Measurements from ENCODE around the gene PSTPIP1.

The PSTPIP1 gene

DNA sequence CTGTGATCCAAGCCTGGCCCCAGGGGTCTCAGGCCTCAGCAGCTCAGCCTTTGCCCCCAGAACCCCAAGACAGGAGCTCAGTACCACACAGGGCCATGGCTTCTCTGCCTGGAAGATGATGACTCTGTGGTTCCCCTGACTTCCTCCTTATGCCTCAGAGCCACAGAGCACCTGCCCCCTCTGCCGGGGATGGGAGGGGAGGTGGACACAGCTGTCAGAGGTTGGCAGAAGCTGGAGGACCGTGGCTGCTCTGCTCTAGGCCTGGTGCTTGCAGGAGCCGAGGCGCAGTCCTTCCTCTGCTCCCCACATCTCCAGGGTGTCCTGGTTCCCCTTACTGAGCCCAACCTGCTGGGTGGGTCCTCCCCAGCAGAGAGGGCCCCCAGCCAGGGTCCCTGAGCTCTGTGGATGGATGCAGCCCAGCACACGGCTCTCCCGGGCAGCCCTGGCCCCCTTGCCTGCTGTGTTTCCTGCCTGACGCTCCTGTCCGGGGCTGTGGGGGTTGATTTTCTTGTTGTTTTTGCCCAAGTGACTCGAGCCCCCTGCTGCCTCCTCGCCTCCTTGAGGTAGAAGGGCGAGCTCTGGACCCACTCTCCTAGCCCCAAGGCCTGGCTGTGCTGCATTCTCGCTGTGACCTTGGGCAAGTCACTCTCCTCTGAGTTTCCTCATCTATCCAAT, 36.6 kb downstream of the PSTPIP1 start:
- Mint-ChIP-seq H3K4me3 (no peak overlapping the region), H3K36me3 (peaks cover 6% of the 10 kb centered on the region), H3K27me3 (no peaks in the 10 kb centered on the region), H3K4me1 (peaks cover 25% of the 10 kb centered on the region), H3K27ac (peak overlapping the region; percentile 47), H3K9me3 (no peaks in the 10 kb centered on the region)
- peak; percentile 55 to 64 for DNase-seq (ENCODE audit: low spot score in 2 of 2)
- peak; percentile 99 for ATAC-seq (ENCODE audit: low read depth)

DNA sequence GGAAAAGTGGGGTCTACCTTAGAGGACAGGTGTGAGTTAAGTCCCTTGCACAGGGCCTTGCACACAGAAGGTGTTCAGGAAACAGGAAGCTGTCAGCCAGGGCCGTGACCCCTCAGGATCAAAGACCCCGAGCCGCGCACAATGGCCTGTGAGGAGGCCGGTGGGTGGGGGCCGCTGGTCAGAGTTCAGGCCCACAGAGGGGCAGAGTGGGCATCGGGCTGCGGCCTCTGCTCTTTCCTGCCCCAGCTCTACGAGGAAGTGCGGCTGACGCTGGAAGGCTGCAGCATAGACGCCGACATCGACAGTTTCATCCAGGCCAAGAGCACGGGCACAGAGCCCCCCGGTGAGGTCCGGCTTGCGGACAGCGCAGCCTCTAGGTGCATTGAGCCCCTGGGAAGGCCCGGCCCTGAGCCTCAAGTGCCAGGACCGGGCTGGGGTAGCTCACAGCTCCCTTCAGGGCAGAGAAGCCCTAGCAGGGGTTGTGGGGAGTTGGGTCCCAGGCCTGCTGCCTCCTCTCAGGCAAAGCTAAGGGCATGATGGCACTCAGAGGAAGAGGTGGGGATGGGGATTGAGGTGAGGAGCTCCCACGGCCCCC, 37.2 kb downstream of the PSTPIP1 start:
- Mint-ChIP-seq H3K27me3 (no peaks in the 10 kb centered on the region), H3K27ac (peak overlapping the region; percentile 47), H3K36me3 (peaks cover 11% of the 10 kb centered on the region), H3K4me1 (peaks cover 21% of the 10 kb centered on the region), H3K4me3 (no peak overlapping the region), H3K9me3 (no peaks in the 10 kb centered on the region)
- DNase-seq (ENCODE audit: low spot score in 2 of 2), result no peak
- no peak for ATAC-seq (ENCODE audit: low read depth)

DNA sequence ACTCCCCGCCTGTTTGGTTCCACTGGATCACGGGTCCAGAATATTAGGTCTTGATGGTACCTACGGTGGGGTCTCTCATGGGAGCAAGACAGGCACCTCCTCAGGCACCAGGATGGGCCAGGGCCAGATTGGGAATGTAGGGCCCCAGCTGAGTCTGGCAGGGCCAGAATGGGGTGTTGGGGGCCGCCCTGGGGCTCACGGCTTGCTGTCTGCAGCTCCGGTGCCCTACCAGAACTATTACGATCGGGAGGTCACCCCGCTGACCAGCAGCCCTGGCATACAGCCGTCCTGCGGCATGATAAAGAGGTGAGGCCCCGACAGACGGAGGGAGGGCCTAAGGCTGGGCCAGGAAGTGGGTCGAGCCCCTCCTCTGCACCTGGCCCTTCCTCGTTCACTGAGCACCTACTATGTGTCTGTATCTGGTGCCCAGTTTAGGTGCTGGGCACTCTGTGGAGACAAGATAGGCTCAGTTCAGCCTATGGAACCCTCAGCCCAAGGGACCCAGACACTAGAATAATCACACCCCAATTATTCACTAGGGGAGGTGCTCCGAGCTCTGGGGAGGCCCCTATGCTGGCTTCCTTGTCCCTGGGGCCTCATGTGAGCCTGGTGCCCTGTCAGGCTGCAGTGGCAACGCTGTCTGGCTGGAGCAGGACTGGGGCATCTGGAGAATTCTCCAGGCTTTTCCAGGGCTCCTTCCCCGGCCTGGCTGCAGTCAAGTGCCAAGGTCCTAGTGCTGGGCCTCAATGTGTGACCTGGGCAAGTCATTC, 37.9 kb downstream of the PSTPIP1 start:
- H3K9me3 Mint-ChIP-seq, result no peaks in the 10 kb centered on the region
- ATAC-seq (ENCODE audit: low read depth) (no peak), DNase-seq (ENCODE audit: low spot score in 2 of 2) (no peak)
- no peak overlapping the region for H3K27ac Mint-ChIP-seq
- peaks cover 23% of the 10 kb centered on the region for H3K4me1 Mint-ChIP-seq
- no peaks in the 10 kb centered on the region for H3K27me3 Mint-ChIP-seq
- peaks cover 15% of the 10 kb centered on the region for H3K36me3 Mint-ChIP-seq
- H3K4me3 Mint-ChIP-seq, result no peak overlapping the region

DNA sequence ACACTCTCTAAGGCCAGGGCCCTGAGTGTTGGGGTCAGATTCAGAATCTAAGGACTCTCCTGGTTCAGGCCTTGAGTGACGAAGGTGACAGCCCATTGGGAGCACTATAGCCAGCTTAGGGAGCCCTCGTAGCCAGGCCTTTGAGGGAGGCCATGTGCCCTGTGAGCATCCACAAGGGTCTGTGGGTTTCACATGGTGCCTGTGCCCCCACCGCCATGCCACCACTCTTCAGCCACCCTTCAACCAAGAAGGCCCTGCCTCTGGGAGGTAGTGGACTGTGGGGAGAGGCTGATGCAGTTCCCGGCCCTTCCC, 38.4 kb downstream of the PSTPIP1 start:
- Mint-ChIP-seq H3K9me3 (no peaks in the 10 kb centered on the region), H3K27me3 (no peaks in the 10 kb centered on the region), H3K27ac (no peak overlapping the region), H3K4me1 (peaks cover 23% of the 10 kb centered on the region), H3K36me3 (peaks cover 15% of the 10 kb centered on the region), H3K4me3 (no peak overlapping the region)
- ATAC-seq (ENCODE audit: low read depth), result no peak
- no peak for DNase-seq (ENCODE audit: low spot score in 2 of 2)

DNA sequence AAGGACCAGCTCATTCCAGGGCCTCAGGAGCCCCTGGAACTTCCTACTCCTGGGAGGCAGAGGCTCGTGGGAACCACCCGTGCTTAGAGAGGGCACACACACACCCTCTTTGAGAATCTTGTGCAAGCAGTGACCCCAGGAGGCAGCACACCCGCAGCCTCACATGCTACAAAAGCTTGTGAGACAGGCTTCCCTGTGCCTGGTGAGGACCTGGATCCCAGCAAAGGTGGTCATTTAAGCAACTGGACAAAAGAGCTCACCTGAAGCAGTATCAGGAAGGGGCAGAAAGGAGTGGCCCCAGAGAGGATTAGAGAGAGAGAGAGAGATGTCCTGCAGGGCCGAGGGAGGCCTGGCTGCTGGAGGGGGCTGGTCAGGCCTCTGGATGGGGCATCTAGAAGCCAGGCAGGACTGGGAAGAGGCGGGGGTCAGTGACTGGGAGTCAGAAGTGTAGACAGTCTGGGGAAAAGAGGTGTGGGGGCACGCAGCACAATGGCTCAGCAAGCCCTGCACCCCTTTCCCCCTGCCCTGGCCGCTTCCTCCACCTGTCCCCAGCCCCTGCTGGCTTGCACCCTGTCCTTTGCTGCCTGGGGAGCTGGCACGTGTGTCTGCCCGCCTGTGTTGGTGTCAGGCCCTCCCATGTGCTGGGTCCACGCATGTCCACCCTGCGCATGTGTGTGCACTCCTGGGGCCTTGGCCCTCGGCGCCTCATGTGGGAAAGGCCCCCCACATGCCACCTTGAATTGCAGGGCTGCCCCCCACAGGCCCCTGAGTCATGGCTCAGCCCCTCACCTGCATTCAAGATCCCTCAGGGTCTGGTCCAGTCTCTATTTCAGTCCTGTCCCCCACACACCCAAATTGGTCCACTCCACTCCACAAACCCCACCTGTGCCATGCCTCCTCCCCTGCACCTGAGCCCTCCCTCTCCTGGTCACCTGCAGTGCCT, 39.1 kb downstream of the PSTPIP1 start:
- Mint-ChIP-seq H3K4me1 (peaks cover 20% of the 10 kb centered on the region), H3K27me3 (no peaks in the 10 kb centered on the region), H3K36me3 (peaks cover 15% of the 10 kb centered on the region), H3K27ac (peak overlapping the region; percentile 86), H3K4me3 (no peak overlapping the region), H3K9me3 (no peaks in the 10 kb centered on the region)
- DNase-seq (ENCODE audit: low spot score in 2 of 2), result no peak
- no peak for ATAC-seq (ENCODE audit: low read depth)

DNA sequence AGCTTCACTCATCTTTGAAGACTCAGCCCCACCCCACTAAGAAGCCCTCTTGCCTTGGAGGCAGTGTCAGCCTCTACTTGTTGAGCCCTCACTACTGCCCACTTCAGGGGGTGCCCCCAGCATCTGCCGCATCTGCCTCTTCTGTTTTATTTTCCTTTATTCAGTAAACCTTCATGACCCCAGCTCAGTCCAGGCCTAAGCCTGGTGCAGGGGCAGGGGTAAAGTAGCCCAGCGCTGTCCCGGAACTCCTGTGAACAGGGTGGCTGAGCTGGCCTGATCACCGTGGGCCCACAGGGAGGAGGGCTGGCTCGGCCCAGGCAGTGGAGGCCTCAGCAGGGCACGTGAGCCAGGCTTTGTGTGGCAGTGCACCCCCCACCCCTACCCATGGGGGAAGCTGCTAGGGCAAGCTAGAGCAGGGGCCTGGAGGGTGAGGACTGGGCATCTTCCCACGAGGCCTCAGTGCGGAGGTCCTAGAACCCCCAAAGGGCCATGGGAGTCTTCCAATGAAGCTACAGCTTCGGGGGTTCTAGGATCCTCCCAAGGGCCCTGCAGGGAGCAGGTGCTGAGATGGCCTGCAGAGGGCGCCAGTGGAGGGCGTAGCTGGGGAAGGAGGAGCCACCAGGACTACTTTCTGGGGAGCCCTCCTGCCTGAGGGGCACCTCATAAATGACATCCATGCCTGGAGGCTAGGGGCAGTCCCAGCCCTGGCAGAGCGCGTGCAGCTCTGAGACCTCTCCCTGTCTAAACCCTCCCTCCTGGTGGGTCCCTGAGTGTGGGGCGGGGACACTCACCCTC, 40.0 kb downstream of the PSTPIP1 start:
- ATAC-seq (ENCODE audit: low read depth), result peak; percentile 37
- Mint-ChIP-seq H3K4me3 (no peak overlapping the region), H3K9me3 (no peaks in the 10 kb centered on the region), H3K27ac (peak overlapping the region; percentile 86), H3K36me3 (peaks cover 13% of the 10 kb centered on the region), H3K4me1 (peaks cover 19% of the 10 kb centered on the region), H3K27me3 (no peaks in the 10 kb centered on the region)
- peak; percentile 33 to 54 for DNase-seq (ENCODE audit: low spot score in 2 of 2)

DNA sequence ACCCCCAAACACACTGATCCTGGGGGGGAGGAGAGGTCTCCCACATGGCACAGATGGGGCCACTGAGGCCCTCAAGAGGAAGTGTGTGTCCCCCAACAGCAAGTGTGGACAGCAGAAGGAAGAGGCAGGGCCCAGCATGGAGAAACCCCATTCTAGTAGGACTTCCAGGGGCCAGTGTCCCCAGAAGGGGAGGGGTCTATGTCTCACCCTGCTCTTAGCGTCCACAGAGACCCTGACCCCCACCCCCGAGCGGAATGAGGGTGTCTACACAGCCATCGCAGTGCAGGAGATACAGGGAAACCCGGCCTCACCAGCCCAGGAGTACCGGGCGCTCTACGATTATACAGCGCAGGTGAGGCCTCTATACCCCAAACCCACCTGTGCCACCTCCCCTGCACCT, 40.7 kb downstream of the PSTPIP1 start:
- Mint-ChIP-seq H3K27ac (no peak overlapping the region), H3K36me3 (peaks cover 13% of the 10 kb centered on the region), H3K4me1 (peaks cover 17% of the 10 kb centered on the region), H3K9me3 (no peaks in the 10 kb centered on the region), H3K27me3 (no peaks in the 10 kb centered on the region), H3K4me3 (no peak overlapping the region)
- DNase-seq (ENCODE audit: low spot score in 2 of 2) (peak in 1 of 2 donors; percentile 9), ATAC-seq (ENCODE audit: low read depth) (no peak)

DNA sequence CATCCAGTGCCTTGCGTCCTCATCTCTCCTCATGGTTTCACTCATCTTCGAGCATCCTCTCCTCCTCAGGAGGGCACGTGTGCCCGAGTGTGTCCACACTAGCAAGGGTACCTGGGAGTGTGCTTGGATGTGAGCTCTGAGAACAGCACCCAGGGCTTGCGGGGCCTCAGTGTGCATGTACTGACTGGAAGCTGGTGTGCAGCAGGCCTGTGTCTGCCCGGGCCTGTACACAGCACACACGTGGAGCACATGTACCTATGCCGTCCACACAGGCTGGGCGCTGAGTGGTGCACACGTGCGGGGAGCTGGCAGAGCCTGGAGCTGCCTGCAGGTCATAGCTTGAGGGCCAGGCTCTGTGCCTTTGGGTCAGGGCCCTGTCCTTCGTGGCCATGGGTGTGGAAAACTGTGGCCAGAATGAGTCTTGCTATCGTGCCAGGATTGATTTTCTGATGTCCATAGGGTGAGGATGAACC, 41.1 kb downstream of the PSTPIP1 start:
- no peak for ATAC-seq (ENCODE audit: low read depth)
- Mint-ChIP-seq H3K4me3 (no peak overlapping the region), H3K27ac (no peak overlapping the region), H3K27me3 (no peaks in the 10 kb centered on the region), H3K4me1 (peaks cover 21% of the 10 kb centered on the region), H3K36me3 (peaks cover 13% of the 10 kb centered on the region), H3K9me3 (no peaks in the 10 kb centered on the region)
- DNase-seq (ENCODE audit: low spot score in 2 of 2), result no peak

DNA sequence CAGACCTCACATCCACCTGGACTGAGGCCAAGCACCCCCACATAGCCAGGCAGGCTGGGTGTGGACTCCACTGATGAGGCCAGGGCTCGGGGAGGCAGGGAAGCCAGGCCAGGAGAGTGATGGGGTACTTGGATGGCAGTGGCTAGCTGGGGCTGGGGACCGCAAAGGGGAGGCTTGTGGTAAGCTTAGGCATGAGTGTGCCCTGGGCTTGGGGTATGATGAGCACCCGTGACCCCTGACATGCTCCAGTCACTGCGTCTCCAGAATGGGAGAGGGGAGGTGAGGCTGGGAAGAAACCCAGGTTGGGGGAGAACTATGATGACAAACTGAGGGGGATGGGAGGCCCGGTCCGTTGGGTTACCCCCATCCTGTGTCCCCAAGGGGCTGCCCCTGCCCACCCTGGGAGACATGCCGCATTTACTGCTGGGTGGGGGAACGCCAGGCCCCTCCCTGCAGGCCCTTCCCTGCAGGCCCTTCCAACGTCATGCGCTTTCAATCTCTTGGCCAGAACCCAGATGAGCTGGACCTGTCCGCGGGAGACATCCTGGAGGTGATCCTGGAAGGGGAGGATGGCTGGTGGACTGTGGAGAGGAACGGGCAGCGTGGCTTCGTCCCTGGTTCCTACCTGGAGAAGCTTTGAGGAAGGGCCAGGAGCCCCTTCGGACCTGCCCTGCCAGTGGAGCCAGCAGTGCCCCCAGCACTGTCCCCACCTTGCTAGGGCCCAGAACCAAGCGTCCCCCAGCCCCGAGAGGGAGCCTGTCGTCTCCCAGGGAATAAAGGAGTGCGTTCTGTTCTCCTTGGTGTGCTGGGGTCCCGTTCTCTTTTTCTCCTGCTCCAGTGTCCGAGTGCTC, 41.8 kb downstream of the PSTPIP1 start:
- H3K27ac Mint-ChIP-seq, result peak overlapping the region; percentile 91
- H3K27me3 Mint-ChIP-seq, result no peaks in the 10 kb centered on the region
- no peaks in the 10 kb centered on the region for H3K9me3 Mint-ChIP-seq
- H3K36me3 Mint-ChIP-seq, result peaks cover 14% of the 10 kb centered on the region
- DNase-seq (ENCODE audit: low spot score in 2 of 2) (peak in 1 of 2 donors; percentile 10), ATAC-seq (ENCODE audit: low read depth) (no peak)
- H3K4me1 Mint-ChIP-seq, result peaks cover 19% of the 10 kb centered on the region
- no peak overlapping the region for H3K4me3 Mint-ChIP-seq

DNA sequence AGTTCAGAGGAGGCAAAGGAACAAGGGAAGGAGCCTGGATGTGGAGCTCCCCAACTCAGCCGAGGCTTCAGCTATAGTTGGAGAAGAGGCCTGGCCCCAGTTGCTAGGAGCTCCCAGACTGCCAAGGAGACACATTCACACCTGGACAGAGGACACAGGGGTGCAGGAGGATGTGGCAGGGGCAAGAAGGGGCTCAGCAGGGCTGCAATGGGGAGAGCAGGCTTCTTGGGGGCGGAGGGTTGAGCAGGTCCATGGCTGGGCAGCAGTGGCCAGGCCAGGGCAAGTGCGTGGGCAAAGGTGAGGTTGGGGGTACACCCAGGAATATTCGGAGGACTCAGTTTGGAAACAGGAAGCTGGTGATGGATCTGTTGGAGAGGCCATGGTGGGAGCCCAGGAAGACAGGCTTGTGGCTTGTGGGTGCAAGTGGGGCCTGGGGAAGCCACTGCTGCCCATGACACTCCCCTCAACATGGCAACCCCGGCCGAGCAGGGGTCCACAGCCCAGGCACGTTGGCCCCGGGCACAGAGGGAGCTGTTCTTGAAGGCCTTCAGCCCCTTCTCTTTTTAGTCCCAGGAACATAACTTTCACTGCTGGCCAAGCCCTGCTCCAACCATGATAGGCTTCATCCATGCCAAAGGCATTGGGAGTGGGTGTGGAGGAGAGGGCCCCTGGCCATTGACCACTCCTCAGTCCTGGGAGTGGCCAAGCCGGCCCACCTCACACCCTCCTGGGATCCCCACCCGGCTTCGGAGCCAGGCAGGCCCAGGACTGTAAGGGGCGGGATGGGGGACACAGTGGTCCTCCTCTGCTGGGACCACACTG, 42.7 kb downstream of the PSTPIP1 start:
- H3K36me3 Mint-ChIP-seq, result peaks cover 18% of the 10 kb centered on the region

DNA sequence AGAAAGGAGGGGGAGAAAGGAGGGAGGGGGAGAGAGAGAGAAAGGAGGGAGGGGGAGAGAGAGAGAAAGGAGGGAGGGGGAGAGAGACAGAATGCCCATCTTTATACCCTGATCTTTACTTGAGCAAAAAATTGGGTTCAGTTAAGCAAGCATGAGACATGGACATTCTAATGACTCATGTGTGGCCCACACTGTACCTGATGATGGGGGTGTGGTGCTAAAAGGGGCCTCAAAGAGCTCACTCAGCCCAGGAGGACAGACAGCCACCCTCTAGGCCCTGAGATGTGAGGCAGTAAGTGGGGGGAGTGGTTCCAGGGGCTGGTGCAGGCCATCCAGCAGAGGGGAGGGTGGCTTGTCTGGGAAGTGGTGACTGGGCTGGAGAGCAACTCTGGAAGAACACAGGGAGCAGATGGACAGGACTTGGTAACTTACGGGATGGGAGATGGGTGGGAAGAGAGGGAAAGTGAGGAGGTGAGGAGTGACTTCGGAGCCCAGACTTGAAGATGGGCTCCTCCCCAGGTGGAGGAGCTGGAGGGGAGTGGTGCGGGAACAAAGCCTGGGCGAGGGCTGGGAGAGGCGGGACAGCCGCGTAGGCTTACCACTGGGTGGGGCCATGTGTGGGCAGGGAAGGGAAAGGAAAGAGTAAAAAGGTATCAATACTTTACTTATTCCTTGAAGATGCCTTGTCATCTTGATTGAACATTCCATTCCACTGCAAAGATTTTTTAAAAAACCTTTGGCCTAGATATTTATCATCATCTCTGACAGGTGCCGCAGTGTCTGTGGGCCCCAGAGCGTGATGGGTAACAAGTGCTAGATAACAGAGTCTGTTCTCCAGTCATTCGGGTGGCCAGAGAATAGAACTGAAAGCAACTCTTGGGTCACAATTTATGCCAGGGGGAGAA, 43.6 kb downstream of the PSTPIP1 start:
- Mint-ChIP-seq H3K4me1 (peaks cover 26% of the 10 kb centered on the region), H3K36me3 (peaks cover 24% of the 10 kb centered on the region), H3K4me3 (no peak overlapping the region), H3K27ac (peak overlapping the region; percentile 91), H3K9me3 (no peaks in the 10 kb centered on the region), H3K27me3 (no peaks in the 10 kb centered on the region)
- DNase-seq (ENCODE audit: low spot score in 2 of 2) (no peak), ATAC-seq (ENCODE audit: low read depth) (no peak)

More for the DNA sequence above, 42.7 kb downstream of the PSTPIP1 start:
- Mint-ChIP-seq H3K9me3 (no peaks in the 10 kb centered on the region), H3K4me3 (no peak overlapping the region), H3K27ac (peak overlapping the region; percentile 91), H3K27me3 (no peaks in the 10 kb centered on the region), H3K4me1 (peaks cover 24% of the 10 kb centered on the region)
- ATAC-seq (ENCODE audit: low read depth), result no peak
- peak in 1 of 2 donors; percentile 11 for DNase-seq (ENCODE audit: low spot score in 2 of 2)
